ENCODE results near the gene SAMD5. TPM values are rescaled to one million over a fixed set of nuclear protein-coding genes. Genes with fewer than 3 reads are reported as not detected.

Gene SAMD5
- polyA plus RNA-seq, 5 donors = 17.4 to 31.0 (median 28.6) TPM

GRCh38 chr6:147617366-147617765, 108.9 kb downstream of the SAMD5 start:
- no peak for DNase-seq

DNA sequence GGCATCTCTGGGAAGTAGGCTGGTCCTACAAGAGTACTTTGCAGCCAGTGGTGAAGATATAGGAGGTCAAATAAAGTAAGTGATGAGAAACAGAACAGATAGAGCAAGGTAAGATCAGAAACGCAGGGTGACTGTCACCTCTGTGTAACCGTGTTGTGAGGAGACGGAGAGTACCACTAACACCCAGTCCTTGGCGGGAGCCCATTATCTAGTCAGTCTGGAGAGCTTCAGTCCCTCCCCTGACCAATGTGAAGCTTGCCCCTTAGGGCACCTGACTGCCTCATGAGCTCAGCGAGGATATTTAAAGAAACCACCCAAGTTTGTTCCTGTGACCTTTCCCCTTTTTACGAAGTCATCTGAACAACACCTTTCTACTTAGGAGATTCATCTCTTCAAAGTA, 110.0 kb downstream of the SAMD5 start:
- DNase-seq = no peak

GRCh38 chr6:147618927-147619326, 110.4 kb downstream of the SAMD5 start:
- no peak for DNase-seq
